ENCODE measurements around the gene TMEM18.
"Not testable (repeated sequence)": the region's sequence is repeated elsewhere in the genome, so short reads cannot be mapped to it uniquely, and the experiment has no call there.

The TMEM18 gene

GRCh38 chr2:709138-709765, 32.0 kb upstream of the TMEM18 start:
- Histone ChIP-seq H3K36me3 (ENCODE audit: control insufficient read depth in 1 of 2, insufficient read depth in 2 of 2, low read depth in 1 of 2, low read length in 2 of 2) (no peaks in the 10 kb centered on the region), H3K4me3 (ENCODE audit: insufficient read depth in 1 of 2, low read depth in 1 of 2, low read length in 2 of 2) (no peak overlapping the region), H3K9me3 (ENCODE audit: control insufficient read depth, low read length) (no peaks in the 10 kb centered on the region), H3K79me1 (replicated peaks; ENCODE audit: low read length, poor library complexity, severe bottlenecking) (no peaks in the 10 kb centered on the region), H3K14ac (ENCODE audit: low read length in 2 of 2) (no peak overlapping the region), H2BK120ac (ENCODE audit: low read depth, low read length) (no peak overlapping the region), H2BK15ac (ENCODE audit: low read depth, poor library complexity, severe bottlenecking) (no peak overlapping the region), H2BK12ac (ENCODE audit: low read length in 2 of 2) (no peak overlapping the region), H3K9ac (ENCODE audit: low read length) (no peak overlapping the region), H4K91ac (ENCODE audit: low read length) (no peak overlapping the region), H3K27me3 (ENCODE audit: control insufficient read depth in 1 of 2, insufficient read depth in 1 of 2, low read length in 2 of 2) (peaks cover 0 to 20% of the 10 kb centered on the region in 2 experiments), H4K8ac (ENCODE audit: low read length) (no peak overlapping the region), H2BK5ac (ENCODE audit: low read depth, low read length, poor library complexity, severe bottlenecking) (no peak overlapping the region), H2AFZ (ENCODE audit: low read depth, low read length) (no peak overlapping the region), H2AK5ac (ENCODE audit: low read length, severe bottlenecking) (no peak overlapping the region), H3K23ac (ENCODE audit: low read length in 2 of 2) (no peak overlapping the region), H3K18ac (ENCODE audit: low read depth in 1 of 2, low read length in 2 of 2) (no peak overlapping the region), H3K4me1 (ENCODE audit: control insufficient read depth, insufficient read depth, low read depth, low read length) (no peaks in the 10 kb centered on the region), H3K27ac (ENCODE audit: low read length, poor library complexity, severe bottlenecking) (no peak overlapping the region), H3K4me2 (ENCODE audit: low read length, poor library complexity, severe bottlenecking) (no peak overlapping the region), H3K4ac (ENCODE audit: low read depth in 1 of 2, low read length in 2 of 2) (no peak overlapping the region)
- 81% methylated on average over 23 of the region's 23 CpGs for WGBS
- DNase-seq, result no peak

GRCh38 chr2:708667-709066, 31.5 kb upstream of the TMEM18 start:
- no peak overlapping the region for H4K91ac ChIP-seq (ENCODE audit: low read length)
- H2BK120ac ChIP-seq (ENCODE audit: low read depth, low read length), result no peak overlapping the region
- no peak for DNase-seq
- peaks cover 0 to 20% of the 10 kb centered on the region in 2 experiments for H3K27me3 ChIP-seq (ENCODE audit: control insufficient read depth in 1 of 2, insufficient read depth in 1 of 2, low read length in 2 of 2)
- 86% methylated on average over 18 of the region's 18 CpGs for WGBS
- no peak overlapping the region for H3K23ac ChIP-seq (ENCODE audit: low read length in 2 of 2)
- H3K14ac ChIP-seq (ENCODE audit: low read length in 2 of 2), result no peak overlapping the region
- no peak overlapping the region for H3K9ac ChIP-seq (ENCODE audit: low read length)
- H3K4me1 ChIP-seq (ENCODE audit: control insufficient read depth, insufficient read depth, low read depth, low read length), result no peaks in the 10 kb centered on the region
- H3K27ac ChIP-seq (ENCODE audit: low read length, poor library complexity, severe bottlenecking), result no peak overlapping the region
- no peak overlapping the region for H4K8ac ChIP-seq (ENCODE audit: low read length)
- H3K4me2 ChIP-seq (ENCODE audit: low read length, poor library complexity, severe bottlenecking), result no peak overlapping the region
- no peak overlapping the region for H2BK5ac ChIP-seq (ENCODE audit: low read depth, low read length, poor library complexity, severe bottlenecking)
- H3K4me3 ChIP-seq (ENCODE audit: insufficient read depth in 1 of 2, low read depth in 1 of 2, low read length in 2 of 2), result no peak overlapping the region
- H3K18ac ChIP-seq (ENCODE audit: low read depth in 1 of 2, low read length in 2 of 2), result no peak overlapping the region
- no peak overlapping the region for H2AFZ ChIP-seq (ENCODE audit: low read depth, low read length)
- no peak overlapping the region for H2AK5ac ChIP-seq (ENCODE audit: low read length, severe bottlenecking)
- H2BK12ac ChIP-seq (ENCODE audit: low read length in 2 of 2), result no peak overlapping the region
- no peaks in the 10 kb centered on the region for H3K9me3 ChIP-seq (ENCODE audit: control insufficient read depth, low read length)
- no peaks in the 10 kb centered on the region for H3K36me3 ChIP-seq (ENCODE audit: control insufficient read depth in 1 of 2, insufficient read depth in 2 of 2, low read depth in 1 of 2, low read length in 2 of 2)
- H3K4ac ChIP-seq (ENCODE audit: low read depth in 1 of 2, low read length in 2 of 2), result no peak overlapping the region
- H2BK15ac ChIP-seq (ENCODE audit: low read depth, poor library complexity, severe bottlenecking), result no peak overlapping the region
- H3K79me1 ChIP-seq (replicated peaks; ENCODE audit: low read length, poor library complexity, severe bottlenecking), result no peaks in the 10 kb centered on the region

- H3K79me1 ChIP-seq (replicated peaks; ENCODE audit: low read length, poor library complexity, severe bottlenecking), result no peaks in the 10 kb centered on the region
- no peak for DNase-seq
- WGBS, result 86% methylated on average over 5 of the region's 7 CpGs
- H2BK12ac ChIP-seq (ENCODE audit: low read length in 2 of 2), result no peak overlapping the region
- H2BK5ac ChIP-seq (ENCODE audit: low read depth, low read length, poor library complexity, severe bottlenecking), result no peak overlapping the region
- H3K14ac ChIP-seq (ENCODE audit: low read length in 2 of 2), result no peak overlapping the region
- H3K36me3 ChIP-seq (ENCODE audit: control insufficient read depth in 1 of 2, insufficient read depth in 2 of 2, low read depth in 1 of 2, low read length in 2 of 2), result no peaks in the 10 kb centered on the region
- no peak overlapping the region for H3K18ac ChIP-seq (ENCODE audit: low read depth in 1 of 2, low read length in 2 of 2)
- no peak overlapping the region for H2BK15ac ChIP-seq (ENCODE audit: low read depth, poor library complexity, severe bottlenecking)
- H4K91ac ChIP-seq (ENCODE audit: low read length), result no peak overlapping the region
- H3K23ac ChIP-seq (ENCODE audit: low read length in 2 of 2), result no peak overlapping the region
- H4K8ac ChIP-seq (ENCODE audit: low read length), result no peak overlapping the region
- H3K4me3 ChIP-seq (ENCODE audit: insufficient read depth in 1 of 2, low read depth in 1 of 2, low read length in 2 of 2), result no peak overlapping the region
- H2AFZ ChIP-seq (ENCODE audit: low read depth, low read length), result no peak overlapping the region
- H2AK5ac ChIP-seq (ENCODE audit: low read length, severe bottlenecking), result no peak overlapping the region
- H3K27ac ChIP-seq (ENCODE audit: low read length, poor library complexity, severe bottlenecking), result no peak overlapping the region
- H3K9me3 ChIP-seq (ENCODE audit: control insufficient read depth, low read length), result no peaks in the 10 kb centered on the region
- H3K4me2 ChIP-seq (ENCODE audit: low read length, poor library complexity, severe bottlenecking), result no peak overlapping the region
- H3K9ac ChIP-seq (ENCODE audit: low read length), result no peak overlapping the region
- H3K4me1 ChIP-seq (ENCODE audit: control insufficient read depth, insufficient read depth, low read depth, low read length), result no peaks in the 10 kb centered on the region
- no peak overlapping the region for H3K4ac ChIP-seq (ENCODE audit: low read depth in 1 of 2, low read length in 2 of 2)
- no peak overlapping the region for H2BK120ac ChIP-seq (ENCODE audit: low read depth, low read length)
- peaks cover 0 to 13% of the 10 kb centered on the region in 2 experiments for H3K27me3 ChIP-seq (ENCODE audit: control insufficient read depth in 1 of 2, insufficient read depth in 1 of 2, low read length in 2 of 2)
Observed at GRCh38 chr2:705971-706511, 28.8 kb upstream of the TMEM18 start.

GRCh38 chr2:702765-703164, 25.6 kb upstream of the TMEM18 start:
- not testable (repeated sequence) for DNase-seq; H3K18ac ChIP-seq (ENCODE audit: low read depth in 1 of 2, low read length in 2 of 2); H2BK15ac ChIP-seq (ENCODE audit: low read depth, poor library complexity, severe bottlenecking); H2BK5ac ChIP-seq (ENCODE audit: low read depth, low read length, poor library complexity, severe bottlenecking); H3K36me3 ChIP-seq (ENCODE audit: control insufficient read depth in 1 of 2, insufficient read depth in 2 of 2, low read depth in 1 of 2, low read length in 2 of 2); H3K14ac ChIP-seq (ENCODE audit: low read length in 2 of 2); H3K23ac ChIP-seq (ENCODE audit: low read length in 2 of 2); H2BK12ac ChIP-seq (ENCODE audit: low read length in 2 of 2); H3K4me2 ChIP-seq (ENCODE audit: low read length, poor library complexity, severe bottlenecking); H3K79me1 ChIP-seq (replicated peaks; ENCODE audit: low read length, poor library complexity, severe bottlenecking); H3K27ac ChIP-seq (ENCODE audit: low read length, poor library complexity, severe bottlenecking); H2AK5ac ChIP-seq (ENCODE audit: low read length, severe bottlenecking); H3K4ac ChIP-seq (ENCODE audit: low read depth in 1 of 2, low read length in 2 of 2); H4K8ac ChIP-seq (ENCODE audit: low read length); H3K4me3 ChIP-seq (ENCODE audit: insufficient read depth in 1 of 2, low read depth in 1 of 2, low read length in 2 of 2); H2AFZ ChIP-seq (ENCODE audit: low read depth, low read length); H3K4me1 ChIP-seq (ENCODE audit: control insufficient read depth, insufficient read depth, low read depth, low read length); H3K9ac ChIP-seq (ENCODE audit: low read length); H4K91ac ChIP-seq (ENCODE audit: low read length); H3K9me3 ChIP-seq (ENCODE audit: control insufficient read depth, low read length); H2BK120ac ChIP-seq (ENCODE audit: low read depth, low read length); H3K27me3 ChIP-seq (ENCODE audit: control insufficient read depth in 1 of 2, insufficient read depth in 1 of 2, low read length in 2 of 2)
- WGBS, result 62% methylated on average over 8 of the region's 8 CpGs

Measured in mesenchymal stem cell (in vitro differentiated cells and primary cell).